Spleen (tissue), 7 donors: ENCODE measurements around the gene ZNF469.

Source experiments
- CTCF ChIP-seq, 11 experiments: fragments of 200-600 bp in 7 of 11; fragments of 450-650 bp in 4 of 11; sonication (generic) in 4 of 11; IDR thresholded peaks in 8 of 11; conservative IDR thresholded peaks in 3 of 11; 1 replicate in 7 of 11; 2 replicates in 4 of 11; pipeline versions ENCODE4 v1.4.0 to v1.8.0; 2016 to 2021; ENCODE audit warnings: antibody characterized with exemption in 11 of 11, inconsistent platforms in 4 of 11, mild to moderate bottlenecking in 1 of 11
- POLR2A ChIP-seq, 3 donors: fragments of 450-650 bp; IDR thresholded peaks; one replicate each; pipeline ENCODE4 v1.5.1; 2017; ENCODE audit warnings: antibody characterized with exemption in 3 of 3, mild to moderate bottlenecking in 1 of 3
- POLR2AphosphoS5 ChIP-seq, 3 donors: sonication (generic); formaldehyde crosslinking; IDR thresholded peaks; one replicate each; pipeline ENCODE4 v1.5.1; 2017; ENCODE audit warnings: antibody characterized with exemption in 3 of 3
- donor health status: DM: no; HTN: no; CAD: no; lungs with moderate emphysema.
- donor health status: DM: no; HTN: no; CAD: no.
- donor health status: DM: no; HTN: no; CAD: no.

GRCh38 chr16:88382491-88383400 is at the start of gene ZNF469:
- no peak for TF ChIP-seq CTCF (IDR thresholded peaks at IDR 0.05 in 8 of 11, conservative IDR thresholded peaks at IDR 0.05 in 3 of 11)
- TF ChIP-seq POLR2AphosphoS5 (IDR thresholded peaks at IDR 0.05): no peak
- TF ChIP-seq POLR2A (IDR thresholded peaks at IDR 0.05): no peak
